Lower lobe of right lung (tissue), 2 donors: ENCODE data around the gene C9orf78. TPM values are rescaled to one million over a fixed set of nuclear protein-coding genes. Genes with fewer than 3 reads are reported as not detected.
A peak's percentile ranks its signal among the peaks of the same experiment; 100 is the strongest.

Experiments used
- ATAC-seq, 2 donors: fragments of 200-7000 bp; cut with Tn5 transposase; one replicate each; pipeline ENCODE4 v1.9.1; 2020 to 2022; ENCODE audit warnings: mild to moderate bottlenecking in 2 of 2, moderate library complexity in 2 of 2
- DNase-seq: peaks from one replicate; pipeline ENCODE4 v3.0.0-alpha.2; 2020
- H3K27ac ChIP-seq: fragments of 200-600 bp; one replicate; pipeline ENCODE4 v1.8.0; 2022
- H3K27me3 ChIP-seq: fragments of 200-600 bp; one replicate; pipeline ENCODE4 v1.8.0; 2022; ENCODE audit warnings: low read depth
- H3K36me3 ChIP-seq: fragments of 200-600 bp; one replicate; pipeline ENCODE4 v1.8.0; 2022; ENCODE audit warnings: mild to moderate bottlenecking
- H3K4me1 ChIP-seq: fragments of 200-600 bp; one replicate; pipeline ENCODE4 v1.8.0; 2022
- H3K4me3 ChIP-seq: fragments of 200-600 bp; one replicate; pipeline ENCODE4 v1.8.0; 2022; ENCODE audit warnings: mild to moderate bottlenecking
- H3K9me3 ChIP-seq: fragments of 200-600 bp; one replicate; pipeline ENCODE4 v1.8.0; 2022
- CTCF ChIP-seq: fragments of 200-600 bp; IDR thresholded peaks from one replicate; pipeline ENCODE4 v1.8.0; 2022; ENCODE audit warnings: antibody characterized with exemption, mild to moderate bottlenecking
- intact Hi-C: fragments of 100-400 bp; cut with DNase I; formaldehyde crosslinking; loops from one replicate; pipeline ENCODE4 v1.11.0; 2022
- long read RNA-seq: library from polyadenylated mRNA; unstranded; transcript quantifications from one replicate; pipeline ENCODE4 v2.0.0, GENCODE V29; 2021
- total RNA-seq: library from RNA; stranded (reverse); fragmentation: NEBNext Ultra II Directional; extraction: Animal tissue kit (Norgen Biotek cat#: 25700); gene quantifications from one replicate; pipeline ENCODE4 v1.2.1, GENCODE V29; 2021
- donor health status: DM: no; HTN: yes; CAD: no; lungs with severe emphysema.

C9orf78 gene, protein sequence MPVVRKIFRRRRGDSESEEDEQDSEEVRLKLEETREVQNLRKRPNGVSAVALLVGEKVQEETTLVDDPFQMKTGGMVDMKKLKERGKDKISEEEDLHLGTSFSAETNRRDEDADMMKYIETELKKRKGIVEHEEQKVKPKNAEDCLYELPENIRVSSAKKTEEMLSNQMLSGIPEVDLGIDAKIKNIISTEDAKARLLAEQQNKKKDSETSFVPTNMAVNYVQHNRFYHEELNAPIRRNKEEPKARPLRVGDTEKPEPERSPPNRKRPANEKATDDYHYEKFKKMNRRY
- total RNA-seq, result 42.0 TPM
- long read RNA-seq, transcript C9orf78-201 (9 exons, 1,795 nt), result major isoform, 87 of 124 reads
- long read RNA-seq, partial matches to known transcripts, result 6 of 124 reads
- long read RNA-seq, other reads (novel, unspliced or antisense), result 31 of 124 reads

GRCh38 chr9:129835128-129835859 is at the start of gene C9orf78, which contains the start of gene USP20:
C9orf78 (minus strand) TSS chr9:129835275; CDS start chr9:129835221, 54 bp downstream.
USP20 (plus strand) TSS chr9:129835458; CDS start chr9:129852556, 17,098 bp downstream.
- no peaks in the 10 kb centered on the region for H3K9me3 ChIP-seq
- intact Hi-C loops, result no loop called here
- H3K4me1 ChIP-seq, result peaks cover 36% of the 10 kb centered on the region
- H3K27me3 ChIP-seq, result no peaks in the 10 kb centered on the region
- ATAC-seq (peak; percentile 100), DNase-seq (peak; percentile 97)
- no peak for TF ChIP-seq CTCF
- H3K27ac ChIP-seq, result peak within 1 kb of the TSS; percentile 88
- H3K36me3 ChIP-seq, result peaks cover 32% of the 10 kb centered on the region
- peak within 1 kb of the TSS; percentile 76 for H3K4me3 ChIP-seq

DNA sequence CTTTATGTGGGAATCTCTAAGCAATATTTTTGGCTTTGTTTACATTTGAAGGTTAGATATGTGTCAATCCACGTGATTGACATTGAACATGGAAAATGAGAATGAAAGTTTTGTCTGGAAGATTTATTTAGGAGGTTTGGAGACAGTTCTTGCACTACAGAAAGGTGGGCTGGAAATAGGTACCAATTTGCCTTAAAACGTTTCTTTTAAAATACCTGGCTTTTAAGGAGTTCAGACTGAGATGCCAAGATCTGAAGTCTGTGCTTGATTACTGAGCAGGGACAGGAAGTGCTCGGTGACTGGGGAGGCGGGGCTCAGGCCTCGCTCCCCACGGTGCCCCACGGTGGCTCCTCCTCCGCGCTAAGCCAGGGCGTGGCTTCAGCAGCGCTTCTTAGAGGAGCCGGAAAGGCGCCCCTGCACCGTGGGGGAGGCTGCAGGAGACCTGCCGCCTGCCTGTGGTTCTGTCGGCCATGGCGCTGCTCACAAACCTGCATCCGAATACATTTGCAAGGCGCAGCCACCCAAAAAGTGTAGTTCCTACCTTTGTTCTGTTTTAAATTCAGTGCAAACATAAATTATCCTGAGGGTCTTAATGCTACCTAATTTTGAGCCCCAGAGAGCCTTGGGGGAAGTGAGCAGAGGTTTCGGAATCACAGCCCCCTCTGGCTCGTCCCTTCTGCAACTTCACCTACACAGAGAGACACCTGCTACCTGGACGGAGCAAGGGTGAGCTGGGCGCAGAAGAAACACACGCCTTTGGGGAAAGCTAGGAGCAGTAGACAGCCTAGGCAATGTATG is 49.3 kb upstream of the C9orf78 start:
- ATAC-seq, result peak; percentile 87 to 89
- TF ChIP-seq CTCF, result no peak
- Histone ChIP-seq H3K4me3 (peak overlapping the region; percentile 55), H3K4me1 (peaks cover 56% of the 10 kb centered on the region), H3K9me3 (no peaks in the 10 kb centered on the region), H3K27me3 (no peaks in the 10 kb centered on the region), H3K36me3 (no peaks in the 10 kb centered on the region), H3K27ac (peak overlapping the region; percentile 87)
- intact Hi-C loops, result no loop called here
- DNase-seq, result peak; percentile 96

DNA sequence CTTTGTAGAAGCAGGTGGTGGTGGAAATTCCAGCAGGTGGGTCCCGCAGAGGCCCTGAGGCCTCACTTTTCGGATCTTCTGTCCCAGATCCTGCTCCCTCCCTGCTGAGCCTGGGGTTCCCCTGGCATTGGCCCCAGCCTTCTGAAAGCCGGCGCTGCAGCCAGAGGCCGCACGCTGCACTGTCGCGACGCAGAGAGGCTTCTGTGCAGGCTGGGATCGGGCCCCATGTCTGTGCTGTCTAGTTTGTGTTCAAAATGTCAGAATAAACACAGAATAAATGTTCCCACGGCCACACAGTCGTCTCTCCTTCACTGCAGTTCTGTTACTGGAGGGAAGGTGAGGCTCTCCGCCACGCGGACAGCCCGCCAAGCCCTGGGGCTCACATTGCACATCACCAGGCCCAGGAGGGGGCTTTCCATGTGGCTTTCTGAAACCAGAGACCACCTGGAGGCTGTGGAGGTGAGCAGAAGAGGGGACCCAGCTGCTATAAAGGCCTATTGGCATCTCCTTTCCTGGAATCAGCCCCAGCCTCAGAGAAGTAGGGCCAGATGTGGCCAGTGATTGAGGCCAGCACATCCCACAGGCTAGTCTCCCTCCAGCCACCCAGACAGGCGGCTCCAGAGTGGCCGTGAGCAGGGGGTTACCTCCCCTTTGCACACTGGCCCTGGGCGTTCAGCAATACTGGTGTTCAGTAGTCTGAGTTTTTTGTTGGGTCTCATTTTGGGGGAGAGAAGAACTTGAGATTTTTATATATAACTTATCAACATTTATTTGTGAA is 46.7 kb upstream of the C9orf78 start:
- DNase-seq (no peak), ATAC-seq (no peak)
- no peak overlapping the region for H3K27ac ChIP-seq
- intact Hi-C loops, result no loop called here
- peaks cover 32% of the 10 kb centered on the region for H3K4me1 ChIP-seq
- peaks cover 12% of the 10 kb centered on the region for H3K36me3 ChIP-seq
- no peak for TF ChIP-seq CTCF
- H3K9me3 ChIP-seq, result no peaks in the 10 kb centered on the region
- no peak overlapping the region for H3K4me3 ChIP-seq
- no peaks in the 10 kb centered on the region for H3K27me3 ChIP-seq

DNA sequence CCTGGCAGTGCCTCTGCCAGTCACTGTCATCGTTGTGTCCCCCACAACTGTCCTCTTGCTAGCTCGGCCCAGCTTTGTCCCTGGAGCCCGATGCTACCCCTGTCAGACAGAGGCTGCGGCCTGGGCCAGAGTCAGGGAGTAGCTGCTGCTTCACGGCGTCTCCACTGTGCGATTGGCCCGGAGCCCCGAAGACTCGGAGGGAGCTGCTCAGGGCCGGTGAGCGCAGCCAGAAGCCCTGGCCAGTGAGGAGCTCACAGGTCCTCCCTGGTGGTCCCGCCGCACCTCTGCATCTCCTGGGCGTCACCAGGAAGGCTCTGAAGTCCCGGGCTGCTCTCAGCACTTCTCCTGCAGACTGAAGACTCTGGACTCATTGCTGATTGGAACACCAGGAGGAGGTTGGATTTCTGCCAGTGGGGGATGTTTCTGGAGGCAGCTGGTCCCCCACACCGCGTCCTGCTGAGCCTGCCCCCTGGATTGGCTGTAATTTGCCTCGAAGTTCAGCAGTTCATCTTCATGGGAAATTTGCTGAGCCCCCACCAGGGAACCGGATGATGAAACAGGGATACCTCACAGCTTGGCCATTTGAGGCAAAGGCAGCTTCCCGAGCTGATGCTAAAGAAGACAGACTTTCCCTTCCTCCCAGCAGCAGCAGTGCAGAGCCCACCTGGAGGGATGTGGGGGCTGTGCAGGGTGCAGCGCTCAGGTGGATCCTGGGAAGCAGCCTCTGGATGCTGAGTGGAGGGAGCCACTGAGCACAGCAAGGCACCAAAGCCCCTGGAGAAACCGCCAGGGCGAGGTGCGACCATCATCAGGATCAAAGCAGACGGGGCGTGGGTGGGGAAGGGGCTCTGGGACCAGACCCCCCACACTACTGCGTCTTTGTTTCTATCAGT is 45.8 kb upstream of the C9orf78 start:
- Histone ChIP-seq H3K36me3 (peaks cover 19% of the 10 kb centered on the region), H3K4me3 (no peak overlapping the region), H3K27me3 (no peaks in the 10 kb centered on the region), H3K9me3 (no peaks in the 10 kb centered on the region), H3K27ac (no peak overlapping the region), H3K4me1 (peaks cover 23% of the 10 kb centered on the region)
- TF ChIP-seq CTCF, result no peak
- ATAC-seq (no peak), DNase-seq (no peak)
- intact Hi-C loops, result no loop called here
